ENCODE data around the gene SMARCD3.
A peak's percentile ranks its signal among the peaks of the same experiment; 100 is the strongest.

The SMARCD3 gene

DNA sequence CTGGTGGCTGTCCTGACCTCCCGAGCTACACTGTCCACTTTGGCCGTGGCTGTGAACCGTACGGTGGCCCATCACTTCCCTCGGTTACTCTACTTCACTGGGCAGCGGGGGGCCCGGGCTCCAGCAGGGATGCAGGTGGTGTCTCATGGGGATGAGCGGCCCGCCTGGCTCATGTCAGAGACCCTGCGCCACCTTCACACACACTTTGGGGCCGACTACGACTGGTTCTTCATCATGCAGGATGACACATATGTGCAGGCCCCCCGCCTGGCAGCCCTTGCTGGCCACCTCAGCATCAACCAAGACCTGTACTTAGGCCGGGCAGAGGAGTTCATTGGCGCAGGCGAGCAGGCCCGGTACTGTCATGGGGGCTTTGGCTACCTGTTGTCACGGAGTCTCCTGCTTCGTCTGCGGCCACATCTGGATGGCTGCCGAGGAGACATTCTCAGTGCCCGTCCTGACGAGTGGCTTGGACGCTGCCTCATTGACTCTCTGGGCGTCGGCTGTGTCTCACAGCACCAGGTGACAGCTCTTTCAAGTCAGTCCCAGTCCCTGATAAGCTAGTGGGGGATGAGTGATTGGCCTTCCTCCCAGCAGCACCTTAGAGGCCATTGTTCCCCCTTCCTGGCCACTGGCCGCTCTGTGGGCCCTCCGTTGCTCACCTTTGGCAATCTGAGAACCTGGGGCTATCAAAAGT, 13.3 kb downstream of the SMARCD3 start:
- DNase-seq: no peak

DNA sequence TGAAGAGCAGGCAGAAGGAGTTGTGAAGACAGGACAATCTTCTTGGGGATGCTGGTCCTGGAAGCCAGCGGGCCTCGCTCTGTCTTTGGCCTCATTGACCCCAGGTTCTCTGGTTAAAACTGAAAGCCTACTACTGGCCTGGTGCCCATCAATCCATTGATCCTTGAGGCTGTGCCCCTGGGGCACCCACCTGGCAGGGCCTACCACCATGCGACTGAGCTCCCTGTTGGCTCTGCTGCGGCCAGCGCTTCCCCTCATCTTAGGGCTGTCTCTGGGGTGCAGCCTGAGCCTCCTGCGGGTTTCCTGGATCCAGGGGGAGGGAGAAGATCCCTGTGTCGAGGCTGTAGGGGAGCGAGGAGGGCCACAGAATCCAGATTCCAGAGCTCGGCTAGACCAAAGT, 14.7 kb downstream of the SMARCD3 start:
- DNase-seq: no peak

DNA sequence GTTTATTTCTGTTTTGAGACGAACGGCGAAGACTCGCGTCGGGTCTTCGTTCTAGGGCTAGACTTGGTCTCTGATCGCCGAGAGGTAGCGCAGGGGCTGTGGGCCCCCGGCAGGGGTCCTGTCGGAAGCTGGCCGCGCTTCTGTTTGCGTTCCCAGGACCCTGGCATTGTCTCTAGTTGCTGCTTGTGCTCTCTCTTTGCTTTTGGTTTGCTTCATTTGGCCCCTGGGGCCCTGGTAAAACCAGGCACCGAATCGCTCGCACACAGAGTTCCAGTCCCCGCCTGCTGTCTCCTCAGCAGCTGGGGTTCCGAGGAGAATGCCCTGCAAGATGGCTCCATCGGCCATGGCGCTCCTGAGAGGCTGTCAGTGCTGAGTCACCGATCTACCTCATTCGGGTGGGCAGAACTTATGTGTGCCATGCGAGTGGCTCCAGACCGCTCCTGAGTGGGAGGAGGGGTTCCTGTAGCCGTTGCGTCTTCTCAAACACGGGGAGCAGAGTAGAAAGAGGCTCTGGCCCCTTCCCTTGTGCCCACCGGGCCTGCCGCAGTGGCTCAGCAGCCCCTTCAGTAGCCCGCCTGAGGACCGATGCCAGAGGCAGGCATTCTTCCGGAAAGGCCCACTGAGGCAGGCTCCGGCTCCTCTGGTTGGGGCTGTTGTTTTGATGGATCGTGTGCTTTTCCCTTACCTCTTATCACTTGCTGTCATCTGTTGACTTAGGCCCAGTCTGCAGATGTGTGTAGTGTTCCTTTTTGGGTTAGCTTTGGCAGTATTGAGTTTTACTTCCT, 15.4 kb downstream of the SMARCD3 start:
- DNase-seq: peak; percentile 29 to 44 (median 37)

DNA sequence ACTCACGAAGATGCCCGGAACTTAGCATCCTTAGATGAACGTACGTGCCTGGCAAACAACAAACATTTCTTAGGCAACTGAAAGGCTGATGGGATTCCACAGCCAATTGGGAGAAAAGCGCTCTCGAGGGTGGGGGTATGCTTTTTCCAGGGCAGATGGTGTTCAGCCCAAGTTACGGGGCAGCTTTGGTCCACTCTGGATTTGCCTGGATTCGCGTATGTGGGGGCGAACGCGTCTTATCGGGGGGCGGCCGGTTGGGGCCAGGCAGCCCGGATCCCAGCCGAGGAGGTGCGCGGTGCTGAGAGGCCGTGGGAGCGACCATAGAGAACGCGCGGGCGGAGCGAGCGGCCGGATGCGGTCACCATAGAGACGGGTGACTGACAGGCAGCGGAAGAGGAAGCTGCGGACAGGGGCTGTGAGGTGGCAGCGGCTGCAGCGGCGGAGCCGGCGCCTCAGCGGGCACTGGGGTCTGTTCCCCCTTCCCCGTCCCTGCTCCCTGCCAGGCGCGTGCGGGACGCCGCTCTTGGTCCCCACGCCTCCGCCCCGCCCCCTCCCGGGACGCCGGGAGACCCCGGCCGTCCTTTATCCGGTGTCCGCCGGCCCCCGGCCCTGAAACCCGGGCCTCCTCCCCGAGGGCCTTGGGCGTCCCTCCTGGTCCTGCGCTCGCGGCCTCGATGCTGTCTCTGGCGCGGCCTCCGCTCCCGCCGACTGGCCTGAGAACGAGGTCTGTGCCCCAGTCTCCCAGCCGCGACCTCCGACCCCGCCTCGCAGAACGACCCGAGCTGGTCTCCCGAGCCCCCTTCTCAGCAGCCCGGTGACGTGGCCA, 16.2 kb downstream of the SMARCD3 start, which contains the start of gene CHPF2:
TSS of gene CHPF2 (plus strand) at position 393 of the 826 bp plus-strand sequence. CDS start 1,529 bp downstream, outside the sequence.
- DNase-seq: peak; percentile 46 to 82 (median 72)

DNA sequence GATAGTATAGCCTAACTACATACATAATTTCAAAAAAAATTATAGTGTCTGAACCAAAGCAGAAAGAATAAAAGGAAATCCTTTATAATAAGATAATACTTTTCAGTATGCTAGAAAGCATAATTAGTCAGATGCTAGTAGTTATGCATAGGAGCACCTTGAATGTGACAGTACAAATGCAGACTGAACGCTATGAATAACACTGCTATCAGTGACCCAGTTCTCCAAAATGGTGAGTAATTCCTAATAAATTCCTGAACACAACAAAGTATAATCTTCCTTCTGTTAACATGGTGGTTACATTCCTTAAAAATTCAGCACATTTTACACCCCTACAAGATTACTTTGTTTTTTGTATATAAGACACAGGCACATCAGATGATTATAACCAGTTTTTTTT, 17.4 kb downstream of the SMARCD3 start:
- DNase-seq: no peak

DNA sequence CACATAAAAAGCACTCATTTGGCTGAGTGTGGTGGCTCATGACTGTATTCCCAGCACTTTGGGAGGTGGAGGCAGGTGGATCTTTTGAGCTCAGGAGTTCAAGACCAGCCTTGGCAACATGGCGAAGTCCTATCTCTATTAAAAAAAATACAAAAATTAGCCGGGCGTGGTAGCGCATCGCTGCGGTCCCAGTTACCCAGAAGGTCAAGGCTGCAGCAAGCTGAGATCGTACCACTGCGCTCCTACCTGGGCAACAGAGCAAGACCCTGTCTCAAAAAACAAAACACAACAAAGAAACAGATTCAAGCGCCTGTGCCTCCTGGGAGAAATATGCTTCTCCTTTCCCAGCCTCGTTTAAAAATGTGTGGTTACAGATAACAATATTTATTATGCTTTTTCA, 19.2 kb downstream of the SMARCD3 start:
- DNase-seq: no peak

DNA sequence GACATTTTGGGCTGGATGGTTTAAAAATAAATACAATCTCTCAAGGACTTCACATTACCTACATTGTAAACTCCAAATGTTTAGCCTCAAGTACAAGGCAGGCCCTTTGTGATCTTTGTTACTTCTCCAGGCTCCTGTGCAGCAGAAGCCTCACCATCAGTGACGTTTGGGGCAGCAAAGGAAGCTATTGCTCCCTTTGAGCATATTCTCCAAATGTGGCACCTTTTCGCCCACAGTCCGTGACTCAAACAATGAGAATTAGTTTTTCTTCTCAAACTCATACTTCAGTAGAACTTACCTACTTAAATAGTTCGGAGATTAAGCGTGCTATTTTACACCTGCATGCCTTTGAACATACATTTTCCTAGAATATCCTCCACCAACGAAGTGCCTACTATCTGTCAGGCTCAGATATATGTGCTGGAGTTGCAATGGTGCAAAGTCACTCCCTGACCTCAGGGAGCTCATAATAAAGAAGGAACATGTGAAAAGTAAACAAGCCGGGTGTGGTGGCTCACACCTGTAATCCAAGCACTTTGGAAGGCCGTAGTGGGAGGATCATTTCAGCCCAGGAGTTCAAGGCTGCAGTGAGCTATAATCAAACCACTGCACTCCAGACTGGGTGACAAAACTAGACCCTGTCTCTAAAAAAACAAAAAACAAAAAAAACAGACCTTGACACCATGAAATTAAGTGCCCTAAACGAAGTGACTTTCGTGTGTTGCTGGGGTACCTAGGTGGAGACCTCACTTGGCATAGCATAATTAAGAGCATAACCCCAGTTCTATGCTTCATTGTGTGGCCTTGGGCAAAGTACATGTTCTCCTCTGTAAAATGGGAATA, 20.2 kb downstream of the SMARCD3 start:
- no peak for DNase-seq

DNA sequence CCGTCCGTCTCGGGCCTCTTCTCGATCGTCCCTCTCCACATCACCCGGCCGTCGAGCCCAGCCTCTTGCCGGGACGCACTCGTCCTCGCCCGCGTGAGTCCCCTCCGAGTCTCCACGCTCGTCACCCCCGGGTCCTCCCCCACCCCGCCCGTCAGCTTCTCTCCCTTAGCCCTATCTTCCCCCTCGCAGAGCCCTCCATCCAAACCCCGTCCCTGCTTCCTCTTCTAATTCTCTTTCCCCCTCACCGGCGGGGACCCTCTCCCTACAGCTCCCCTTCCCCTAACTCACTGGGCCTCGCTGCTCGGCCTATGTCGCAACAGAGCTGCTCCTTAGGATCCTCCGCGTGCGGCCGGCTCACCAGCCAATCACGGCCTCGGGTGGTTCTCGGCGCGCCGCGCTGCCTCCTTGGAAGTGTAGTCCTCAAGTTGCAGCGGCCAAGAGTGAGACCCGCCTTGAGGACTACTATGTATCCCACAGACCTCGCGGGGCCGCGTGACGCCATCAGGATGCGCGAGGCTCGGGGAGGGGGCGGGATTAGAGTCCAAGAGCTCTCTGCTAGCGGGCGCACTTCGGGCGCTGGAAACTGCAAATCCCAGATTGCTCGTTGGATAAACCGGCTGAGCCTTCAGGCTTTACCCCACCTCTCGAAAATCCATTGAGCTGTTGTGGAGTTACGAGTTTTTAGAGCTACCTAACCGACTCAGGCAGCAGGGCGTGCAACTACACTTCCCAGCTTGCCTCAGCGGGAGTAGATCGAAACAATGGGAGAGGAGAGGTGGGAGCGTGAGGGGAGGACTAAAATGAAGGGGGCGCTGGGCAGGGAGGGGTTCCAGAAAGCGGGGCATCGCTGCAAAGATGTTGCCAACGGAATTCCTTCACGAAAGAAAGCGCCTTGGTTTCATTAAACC, 21.4 kb downstream of the SMARCD3 start, which contains the start of gene ABCF2:
TSS of gene ABCF2 (minus strand) at position 331 of the 908 bp plus-strand sequence. CDS start 747 bp downstream, outside the sequence.
- DNase-seq: peak; percentile 90 to 98 (median 96)

DNA sequence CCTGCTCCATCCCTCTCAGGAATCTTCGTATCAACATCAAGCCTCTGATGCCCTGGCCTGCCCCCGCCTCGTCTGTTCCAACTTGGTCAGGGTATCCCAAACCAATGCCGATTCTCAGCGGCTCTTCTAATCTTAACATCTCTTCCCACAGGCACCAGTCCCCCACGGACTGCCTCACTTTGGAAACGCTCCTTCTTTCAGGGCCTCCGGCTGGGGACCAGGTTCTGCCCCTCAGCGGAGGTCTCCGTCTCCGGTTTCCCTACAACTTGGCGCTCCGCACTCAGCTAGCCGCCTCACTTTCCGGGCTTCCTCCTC, 22.0 kb downstream of the SMARCD3 start:
- DNase-seq: no peak

DNA sequence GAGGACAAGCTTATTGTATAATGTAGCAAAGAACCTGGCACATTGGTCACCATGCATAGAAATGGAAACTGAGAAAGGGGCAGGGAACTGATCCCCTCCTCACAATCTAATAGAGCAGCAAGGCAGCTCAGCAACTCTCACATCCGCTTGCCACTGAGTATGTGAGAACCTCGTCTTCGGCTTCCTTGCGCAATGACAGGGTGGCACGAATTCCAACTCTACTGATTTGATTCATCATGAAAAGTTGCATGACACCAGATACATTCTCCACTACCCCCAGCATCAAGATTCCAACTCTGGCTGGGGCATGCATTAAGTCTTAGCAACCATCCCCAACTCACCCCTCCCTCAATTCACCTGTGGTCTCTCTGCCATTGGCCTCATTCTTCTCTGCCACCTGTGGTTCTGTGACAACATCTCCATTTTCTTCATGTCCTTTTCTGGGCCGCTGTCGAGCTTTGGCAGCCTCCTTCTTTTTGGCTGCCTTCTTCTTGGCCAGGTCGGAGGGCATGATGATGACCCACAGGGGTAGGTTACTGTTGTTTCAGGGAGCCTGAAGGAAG, 22.5 kb downstream of the SMARCD3 start:
- DNase-seq: no peak

DNA sequence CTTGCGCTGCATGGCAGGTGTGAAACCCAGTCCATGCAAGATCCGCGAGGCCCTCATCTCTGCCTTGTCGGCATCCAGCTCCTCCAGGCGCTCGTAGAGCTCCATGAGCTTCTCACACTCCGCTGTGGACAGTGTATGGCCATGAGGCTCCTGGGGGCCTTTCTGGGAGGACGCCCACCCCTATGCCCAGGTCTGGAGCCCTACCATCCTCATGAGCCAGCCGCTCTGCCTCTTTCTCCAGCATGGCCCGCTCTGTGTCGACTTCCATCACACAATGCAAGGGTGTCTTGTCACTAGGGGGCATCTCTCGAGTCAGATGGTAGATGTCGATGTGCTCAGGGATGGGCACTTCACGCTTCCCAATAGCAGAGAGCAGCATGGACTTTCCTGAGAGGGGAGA, 24.8 kb downstream of the SMARCD3 start:
- DNase-seq: no peak

DNA sequence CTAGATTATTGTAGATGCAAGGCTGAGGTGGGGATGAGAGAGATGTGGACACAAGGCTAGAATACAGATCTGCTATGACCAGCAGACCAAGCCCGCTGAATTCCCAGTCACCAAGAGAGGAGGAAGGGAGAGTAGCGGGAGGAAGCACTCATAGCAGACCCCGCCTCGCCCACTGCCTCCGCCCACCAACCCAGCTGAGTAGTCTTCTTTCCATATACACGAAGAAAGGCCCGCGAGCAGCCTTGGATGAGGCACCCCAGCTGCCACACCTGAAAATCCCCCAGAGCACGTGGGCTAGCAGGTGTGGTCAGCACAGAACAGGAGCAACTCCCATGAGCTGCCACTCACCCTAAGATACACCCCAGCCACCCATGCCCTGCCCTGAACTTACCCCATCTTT, 30.3 kb downstream of the SMARCD3 start:
- no peak for DNase-seq

DNA sequence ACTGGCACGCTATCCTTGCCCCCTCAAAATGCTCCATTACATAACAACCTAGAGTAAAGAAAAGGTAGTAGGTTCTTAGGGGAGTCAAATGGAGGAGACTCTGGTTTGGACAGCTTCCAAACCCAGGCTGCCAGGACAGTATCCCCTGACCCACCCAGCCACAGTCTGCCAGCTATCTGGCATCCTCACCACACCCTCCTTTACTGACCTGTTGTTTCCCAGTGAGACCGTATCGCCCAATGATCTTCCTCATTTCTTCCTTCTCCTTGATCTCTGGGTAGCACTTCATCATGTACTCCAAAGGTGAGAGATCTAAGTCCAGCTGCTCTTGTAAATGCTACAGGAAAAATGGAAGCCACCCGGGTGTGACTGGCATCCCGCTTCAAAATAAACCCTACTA, 33.1 kb downstream of the SMARCD3 start:
- DNase-seq: no peak

DNA sequence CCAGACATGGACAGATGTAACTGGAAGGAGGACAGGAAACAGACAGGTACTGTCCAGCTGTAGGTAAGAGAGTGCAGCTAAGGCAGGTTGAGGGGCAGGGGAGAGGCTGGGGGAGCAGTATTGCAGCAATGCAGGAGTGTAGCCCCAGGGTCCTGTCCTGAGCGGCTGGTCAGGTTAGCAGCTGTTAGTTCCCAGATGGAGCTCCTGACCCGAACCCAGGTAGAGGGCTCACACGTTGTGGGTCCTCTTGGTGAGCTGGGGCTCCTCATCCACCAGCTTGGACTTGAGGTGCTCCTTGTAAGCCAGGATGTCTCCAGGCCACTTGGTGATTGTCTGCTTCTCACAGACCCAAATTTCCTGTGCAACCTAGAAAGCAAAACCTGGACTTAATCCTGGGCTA, 34.7 kb downstream of the SMARCD3 start:
- DNase-seq: no peak

DNA sequence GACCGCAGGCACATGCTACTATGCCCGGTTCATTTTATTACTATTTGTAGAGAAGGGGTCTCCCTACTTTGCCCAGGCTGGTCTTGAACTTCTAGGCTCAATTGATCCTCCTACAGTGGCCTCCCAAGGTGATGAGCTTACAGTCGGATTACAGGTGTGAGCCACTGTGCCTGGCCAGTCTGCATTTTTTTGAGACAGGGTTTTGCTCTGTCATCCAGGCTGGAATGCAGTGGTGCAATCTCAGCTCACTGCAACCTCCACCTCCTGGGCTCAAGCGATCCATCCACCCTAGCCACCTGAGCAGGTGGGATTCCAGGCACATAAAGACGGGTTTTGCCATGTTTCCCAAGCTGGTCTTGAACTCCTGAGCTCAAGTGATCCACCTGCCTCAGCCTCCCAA, 35.9 kb downstream of the SMARCD3 start:
- DNase-seq: no peak

DNA sequence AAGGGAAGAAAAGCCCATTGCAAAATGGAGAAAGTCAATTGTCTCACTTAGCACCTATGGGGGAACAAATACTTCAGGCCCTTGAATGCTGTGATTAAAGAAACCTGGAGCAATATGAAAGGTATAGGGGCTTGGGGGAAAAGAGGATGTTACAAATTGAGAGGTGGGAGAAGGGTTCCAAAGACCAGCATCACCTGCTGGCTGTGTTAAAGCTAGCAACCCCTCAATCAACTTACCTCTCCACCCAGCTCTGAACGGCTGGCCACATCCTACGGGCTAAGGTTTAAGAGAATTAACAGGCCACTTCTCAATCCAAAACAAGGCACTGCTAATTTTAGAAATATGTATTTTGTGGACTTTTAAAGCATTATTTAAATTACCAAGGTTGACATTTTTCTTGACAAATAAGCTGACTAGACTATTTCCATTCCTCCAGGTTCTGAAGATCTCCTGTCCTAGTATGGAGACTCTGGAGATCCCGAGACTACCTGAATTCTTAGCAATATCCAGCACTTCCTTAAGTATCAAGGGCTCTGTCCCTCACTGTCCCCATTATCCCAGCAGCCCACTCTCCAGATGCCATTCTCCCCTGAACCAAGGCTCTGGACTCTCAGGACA, 37.2 kb downstream of the SMARCD3 start:
- no peak for DNase-seq

DNA sequence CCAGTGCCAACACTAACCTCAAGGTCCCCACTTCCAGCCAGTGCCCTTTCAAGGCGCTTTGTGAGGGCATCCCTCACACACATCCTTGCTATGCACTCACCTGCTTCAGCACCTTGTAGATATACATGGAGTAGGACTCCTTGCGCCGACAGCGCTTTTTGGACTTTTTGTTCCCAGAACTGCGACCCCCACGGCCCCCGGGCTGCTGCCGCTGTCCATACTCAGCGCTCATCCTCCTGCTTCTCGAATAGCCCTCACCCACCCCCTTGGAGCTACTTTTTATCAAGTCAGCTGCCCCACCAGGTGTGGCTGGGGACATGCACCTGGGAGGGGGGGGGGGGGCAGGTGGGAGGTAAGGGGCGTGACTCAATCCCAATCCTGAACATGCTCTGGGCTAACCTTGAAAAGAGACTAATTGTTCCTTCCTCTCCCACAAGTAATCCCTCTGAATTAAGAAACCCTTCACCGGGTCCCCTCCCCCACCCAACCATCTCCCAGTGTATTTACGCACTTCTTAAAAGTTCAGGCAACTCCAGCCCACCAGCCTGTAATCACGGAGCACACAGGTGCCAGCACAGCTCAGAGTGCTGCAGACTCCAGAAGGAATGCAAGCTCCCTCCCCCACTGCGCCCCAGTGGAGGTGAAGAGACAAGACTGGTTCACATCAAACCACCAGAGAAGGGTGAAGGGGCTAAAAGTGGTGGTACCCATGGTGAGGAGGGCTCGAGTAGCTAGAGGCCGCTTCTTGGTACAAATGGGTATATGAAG, 38.2 kb downstream of the SMARCD3 start, which contains the start of gene H2BK1:
TSS of gene H2BK1 (minus strand) at position 402 of the 768 bp plus-strand sequence. CDS start at position 232, 170 bp downstream.
- DNase-seq: no peak

DNA sequence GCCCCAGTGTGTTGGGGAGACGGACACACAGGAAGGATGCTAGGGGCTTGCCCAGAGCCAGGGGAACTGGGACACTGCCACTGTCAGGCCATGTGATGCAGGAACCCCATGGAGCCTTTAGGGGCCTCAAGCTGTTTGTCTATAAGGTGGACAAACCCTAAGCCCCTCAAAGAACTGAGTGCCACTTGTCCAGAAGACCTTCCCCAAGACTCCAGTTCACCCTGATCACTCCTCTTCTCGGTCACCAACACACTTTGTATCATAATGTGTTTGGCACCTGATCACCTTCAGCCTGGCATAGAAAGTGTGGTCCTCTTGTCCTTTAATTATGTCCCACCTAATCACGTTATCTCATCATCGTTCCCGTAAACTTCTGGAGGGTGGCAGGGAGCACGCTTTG, 38.9 kb downstream of the SMARCD3 start:
- DNase-seq: no peak

DNA sequence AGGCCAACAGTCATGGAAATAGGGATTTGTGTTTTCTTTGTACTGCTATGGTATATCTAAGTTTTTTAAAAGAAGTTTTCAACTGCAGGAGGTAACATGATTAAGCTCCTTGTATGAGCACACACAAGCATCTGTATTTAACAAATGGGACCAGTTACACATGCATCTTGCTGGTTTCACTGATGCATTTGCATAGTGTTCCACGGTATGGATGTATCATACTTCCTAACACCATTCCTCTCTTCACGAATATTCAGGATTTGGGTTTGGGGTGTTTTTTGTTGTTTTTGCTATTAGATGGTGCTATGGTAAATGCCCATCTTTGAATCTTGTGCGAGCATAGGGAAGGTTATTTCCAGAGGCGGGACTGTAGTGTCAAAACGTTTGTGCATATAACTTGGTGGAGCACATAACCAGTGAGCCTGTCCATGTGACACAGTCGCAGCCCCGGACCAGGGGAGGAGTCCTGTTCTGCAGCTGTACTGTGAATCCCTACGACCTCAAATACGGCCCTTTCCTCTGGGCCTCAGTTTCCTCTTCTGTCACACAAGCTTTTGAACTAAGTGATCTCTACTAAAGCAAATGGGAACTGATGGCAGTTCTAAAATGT, 40.1 kb downstream of the SMARCD3 start:
- no peak for DNase-seq
